GM19193 (cell line): ENCODE results near the gene RAPGEF6.

Experiments
- POLR2A ChIP-seq: IDR thresholded peaks from 4 replicates; pipeline ENCODE4 v1.6.1; 2011; ENCODE audit not compliant: insufficient read depth, insufficient read length; ENCODE audit errors: extremely low read depth

RAPGEF6 gene

DNA sequence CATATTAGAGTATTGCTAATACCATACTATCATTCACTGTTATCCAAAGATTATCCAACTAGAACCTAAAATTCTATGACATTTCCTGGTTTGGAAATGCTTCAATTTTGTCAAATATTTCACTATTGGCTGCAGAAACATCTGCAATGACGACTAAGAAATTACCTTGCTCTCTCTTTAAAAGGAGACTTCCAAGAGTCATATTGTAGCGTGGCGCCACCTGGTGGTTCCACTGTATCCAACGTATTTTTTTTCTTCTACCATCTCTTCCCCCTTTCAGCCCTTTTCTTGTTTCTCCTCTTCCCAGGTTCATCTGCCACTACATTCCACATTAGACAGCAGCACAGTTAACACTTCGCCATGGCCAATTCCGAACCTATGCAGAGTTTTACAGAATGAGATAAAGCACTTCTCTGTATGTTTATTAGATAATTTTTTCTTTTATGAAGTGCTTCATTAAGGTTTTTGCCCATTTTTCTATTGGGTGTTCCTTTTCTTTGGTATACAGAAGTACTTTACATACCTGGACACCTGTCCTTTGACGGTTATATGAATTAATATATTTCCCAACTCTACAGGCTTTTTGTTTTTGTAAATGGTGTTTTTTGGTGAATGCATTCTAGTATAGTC, 217.7 kb downstream of the RAPGEF6 start:
- TF ChIP-seq POLR2A: no peak

DNA sequence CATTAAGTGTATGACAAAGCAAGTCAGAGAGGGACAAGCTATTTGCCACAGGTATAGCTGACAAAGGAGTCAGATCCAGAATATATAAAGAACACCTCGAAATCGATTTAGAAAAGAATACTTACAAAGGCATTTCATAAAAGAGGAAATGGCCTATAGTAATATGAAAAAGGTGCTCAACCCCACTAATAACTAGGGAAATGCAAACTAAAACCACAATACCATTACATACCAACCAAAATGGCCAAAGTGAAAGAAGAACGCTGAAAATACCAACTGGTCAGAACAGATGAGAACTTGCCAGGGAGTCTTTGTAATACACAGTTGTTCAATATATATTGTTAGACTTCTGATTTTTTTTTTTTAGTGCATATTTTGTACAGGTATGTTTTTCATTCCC, 218.3 kb downstream of the RAPGEF6 start:
- TF ChIP-seq POLR2A: no peak

DNA sequence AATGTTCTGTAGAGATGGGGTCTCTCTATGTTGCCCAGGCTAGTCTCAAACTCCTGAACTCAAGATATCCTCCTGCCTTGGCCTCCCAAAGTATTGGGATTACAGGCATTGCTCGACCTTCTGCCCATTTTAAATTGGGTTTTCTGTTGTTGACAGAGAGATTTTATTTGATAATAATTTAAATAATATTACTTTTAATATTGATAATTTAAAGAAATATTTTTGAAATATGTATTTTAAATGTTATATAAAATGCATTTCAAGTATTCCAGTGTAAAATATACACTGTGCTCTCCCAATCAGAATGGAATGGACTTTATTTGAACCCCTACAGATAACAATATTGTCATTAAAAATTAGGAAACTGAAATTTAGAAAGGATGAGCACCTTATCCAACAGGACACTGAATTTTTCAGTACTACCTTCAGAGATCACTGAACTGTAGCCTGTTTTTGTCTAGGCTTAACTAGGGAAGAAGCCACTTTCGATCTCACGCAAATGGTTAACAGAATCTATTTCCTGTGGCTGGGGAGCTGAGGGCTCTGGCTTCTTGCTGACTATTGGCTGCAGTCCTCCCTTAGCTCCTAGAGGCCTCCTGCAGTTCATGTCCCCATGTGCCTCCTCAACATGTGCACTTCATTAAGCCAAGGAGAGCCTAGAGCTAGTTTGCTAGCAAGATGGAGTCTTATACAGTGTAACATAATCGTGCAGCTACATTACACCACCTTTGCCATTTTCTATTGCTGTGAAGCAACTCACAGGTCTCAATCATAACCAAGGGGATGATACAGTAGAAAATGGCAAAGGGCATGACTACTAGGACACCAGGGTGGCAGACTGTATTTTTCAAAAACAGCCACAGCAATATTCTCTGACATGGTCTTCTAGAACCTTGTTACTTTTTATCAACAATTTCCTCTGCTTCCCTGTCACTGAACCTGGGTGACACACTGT, 221.1 kb downstream of the RAPGEF6 start:
- TF ChIP-seq POLR2A: no peak

DNA sequence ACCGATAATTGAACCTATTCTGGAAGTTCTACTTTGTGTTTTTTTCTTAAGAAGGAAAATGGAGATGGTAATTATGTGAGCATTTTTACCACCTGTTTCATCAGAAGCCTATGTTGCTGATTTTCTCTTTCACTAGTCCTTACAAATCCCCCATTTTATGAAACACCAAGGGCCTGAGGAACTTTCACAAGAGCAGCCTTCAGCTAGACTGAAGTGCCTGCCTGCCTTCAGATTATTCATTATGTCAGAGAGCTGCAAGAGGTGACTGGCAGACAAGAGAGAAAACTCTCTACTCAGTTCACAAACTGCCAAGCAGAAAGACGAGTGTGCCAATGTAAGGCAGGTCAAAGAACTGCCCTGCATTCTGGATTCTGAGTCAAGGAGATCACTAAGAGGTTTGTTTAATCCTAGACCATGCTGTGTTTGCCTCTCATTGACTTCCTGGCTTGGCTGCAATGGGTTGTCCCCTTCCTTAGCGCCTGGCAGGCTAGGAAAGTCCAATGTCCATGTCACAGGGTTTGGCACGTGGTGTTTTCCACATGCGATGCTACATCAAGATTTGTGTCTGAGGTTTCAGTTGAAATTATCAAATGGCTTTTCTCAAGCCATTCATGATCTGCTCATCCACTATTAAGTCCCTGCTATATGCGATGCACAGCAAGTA, 227.9 kb downstream of the RAPGEF6 start:
- no peak for TF ChIP-seq POLR2A

DNA sequence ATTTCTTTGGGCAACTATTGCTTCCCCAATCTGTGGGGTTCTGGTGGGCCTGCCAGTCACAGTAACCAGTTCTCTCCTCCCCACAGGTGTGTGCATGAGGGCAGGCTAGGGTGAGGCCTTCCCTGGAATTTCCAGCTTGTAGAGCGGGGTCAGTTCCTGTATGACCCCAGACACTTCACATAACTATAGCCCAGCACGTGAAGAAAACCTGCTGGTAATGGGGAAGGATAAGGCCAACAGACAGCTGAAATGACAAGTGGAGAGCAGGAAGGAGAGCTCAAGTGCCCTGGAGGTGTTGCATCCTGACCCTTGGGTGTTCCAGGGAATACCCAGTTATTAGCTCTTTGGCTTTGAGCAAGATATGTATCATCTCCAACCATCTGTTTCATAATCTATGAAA, 229.0 kb downstream of the RAPGEF6 start:
- no peak for TF ChIP-seq POLR2A

DNA sequence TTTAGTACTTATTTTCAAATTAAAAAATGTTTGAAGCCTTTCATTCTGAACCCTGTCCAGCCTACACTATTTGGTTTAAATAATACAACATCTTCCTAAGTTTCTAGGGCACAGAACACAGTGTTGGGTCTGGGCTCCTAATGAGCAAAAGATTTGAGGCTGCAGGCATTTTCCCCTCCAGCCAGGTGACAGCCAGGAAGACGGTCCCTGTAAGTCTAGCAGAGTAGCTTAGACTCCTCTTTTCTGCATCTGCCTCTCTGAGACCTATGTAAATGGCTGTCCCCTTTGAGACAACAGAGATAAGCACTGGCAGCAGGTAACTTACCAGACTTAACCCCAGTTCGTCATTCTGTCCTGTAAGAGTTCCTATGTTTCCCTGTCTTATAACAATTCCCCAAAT, 229.4 kb downstream of the RAPGEF6 start:
- no peak for TF ChIP-seq POLR2A

DNA sequence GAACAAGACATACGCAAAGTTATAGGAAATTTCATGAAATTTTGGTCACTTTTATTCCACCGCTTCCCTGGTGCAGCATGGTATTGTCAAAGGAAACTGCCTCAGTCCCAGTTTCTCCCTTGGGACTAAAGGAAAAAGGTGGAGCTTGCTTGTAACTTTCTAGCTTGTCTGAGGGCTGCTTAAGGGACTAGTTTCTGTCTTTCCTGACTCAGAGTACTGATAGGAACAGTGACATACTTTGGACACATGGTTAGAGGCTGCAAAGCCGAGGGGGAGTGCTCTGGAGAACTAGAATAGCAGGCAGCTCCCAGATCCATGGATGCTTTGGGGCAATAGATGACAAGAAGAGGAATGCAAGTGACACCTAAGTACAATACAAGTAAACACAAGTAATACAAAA, 234.4 kb downstream of the RAPGEF6 start:
- no peak for TF ChIP-seq POLR2A

DNA sequence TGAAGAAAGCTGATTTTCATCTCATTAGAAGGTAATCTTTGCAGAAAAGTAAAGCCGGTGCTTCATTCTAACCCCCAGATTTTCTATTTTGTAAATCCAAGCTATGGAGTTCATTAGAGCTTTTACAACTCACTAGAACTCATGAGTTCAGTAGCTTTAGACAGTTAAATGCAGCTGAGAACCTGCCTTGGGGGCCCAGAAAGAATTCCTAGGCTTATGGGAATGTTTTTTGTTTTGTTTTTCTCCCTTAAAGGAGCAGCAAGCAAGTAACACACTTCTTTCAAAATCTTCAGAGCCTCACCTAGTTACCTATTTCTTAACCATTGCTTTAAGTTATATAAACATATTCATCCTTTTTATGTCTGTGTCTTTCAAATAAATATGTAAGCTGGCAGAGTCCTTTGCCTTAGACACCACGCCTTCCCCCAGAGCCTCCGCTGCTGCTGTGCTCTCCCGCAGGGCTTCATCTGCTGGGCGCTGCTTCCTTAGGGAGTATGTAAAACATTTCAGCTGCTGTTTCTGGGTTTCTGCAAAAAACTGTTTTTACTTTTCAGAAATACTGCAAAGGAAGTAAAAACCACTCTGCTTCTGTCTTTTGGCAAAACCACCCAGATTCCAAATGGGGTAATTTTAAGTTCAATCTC, 238.3 kb downstream of the RAPGEF6 start:
- TF ChIP-seq POLR2A: no peak

DNA sequence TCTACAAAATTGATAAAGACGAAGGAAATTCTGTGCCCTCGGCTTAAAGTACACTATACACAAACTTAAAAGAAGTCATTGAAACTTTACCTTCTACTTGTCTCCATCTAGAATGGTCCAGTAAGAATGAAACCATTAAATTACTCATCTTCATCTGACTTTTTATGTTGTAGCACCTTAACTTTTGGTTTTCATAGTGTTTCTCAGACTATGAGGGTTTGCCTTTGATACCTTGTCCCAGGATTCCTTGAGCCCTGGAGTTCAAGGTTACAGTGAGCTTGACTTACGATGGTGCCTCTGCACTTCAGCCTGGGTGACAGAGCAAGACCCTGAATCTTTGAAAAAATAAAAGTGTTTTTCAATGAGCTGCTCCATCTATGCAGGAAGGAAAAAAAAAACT, 239.0 kb downstream of the RAPGEF6 start:
- TF ChIP-seq POLR2A: no peak

DNA sequence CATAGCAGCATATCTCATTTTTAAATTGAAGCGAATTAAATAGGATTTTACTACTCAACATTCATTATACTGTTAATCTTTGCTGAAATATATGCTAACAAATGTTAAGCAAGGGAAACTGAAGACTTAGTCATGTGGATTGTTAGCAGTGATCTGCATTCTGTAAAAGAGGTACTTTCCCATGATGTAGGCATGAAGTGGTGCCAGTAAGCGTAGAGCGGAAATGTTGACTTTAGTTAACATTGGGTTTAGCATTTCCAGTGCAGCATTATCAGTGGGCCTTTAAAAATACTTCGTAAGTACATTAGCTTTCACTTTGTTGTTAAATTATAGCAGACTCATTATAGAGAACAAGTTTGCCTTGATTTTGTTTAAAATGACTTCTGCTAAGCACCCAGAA, 240.9 kb downstream of the RAPGEF6 start:
- no peak for TF ChIP-seq POLR2A

DNA sequence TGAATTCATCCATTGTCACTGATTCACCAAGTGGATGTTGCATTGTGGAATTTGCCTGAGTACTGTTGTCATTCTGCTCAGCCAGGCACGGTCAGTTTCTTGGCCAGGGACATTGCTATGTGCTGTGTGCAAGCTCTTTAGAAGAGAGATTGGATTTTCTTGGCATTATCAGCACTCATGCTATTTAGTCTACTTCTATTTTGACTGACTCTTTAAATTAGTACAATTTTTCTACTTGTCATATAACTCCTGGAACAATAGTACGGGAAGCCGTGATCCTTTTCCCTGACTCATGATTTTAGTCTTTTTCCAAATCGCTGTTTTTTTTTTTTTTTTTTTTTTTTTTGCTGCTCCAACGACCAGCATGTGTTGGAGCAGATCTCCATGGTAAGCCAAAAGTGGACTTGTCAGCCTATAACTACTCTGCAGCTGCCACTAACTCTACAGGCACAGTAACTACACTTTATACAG, 241.5 kb downstream of the RAPGEF6 start:
- no peak for TF ChIP-seq POLR2A

DNA sequence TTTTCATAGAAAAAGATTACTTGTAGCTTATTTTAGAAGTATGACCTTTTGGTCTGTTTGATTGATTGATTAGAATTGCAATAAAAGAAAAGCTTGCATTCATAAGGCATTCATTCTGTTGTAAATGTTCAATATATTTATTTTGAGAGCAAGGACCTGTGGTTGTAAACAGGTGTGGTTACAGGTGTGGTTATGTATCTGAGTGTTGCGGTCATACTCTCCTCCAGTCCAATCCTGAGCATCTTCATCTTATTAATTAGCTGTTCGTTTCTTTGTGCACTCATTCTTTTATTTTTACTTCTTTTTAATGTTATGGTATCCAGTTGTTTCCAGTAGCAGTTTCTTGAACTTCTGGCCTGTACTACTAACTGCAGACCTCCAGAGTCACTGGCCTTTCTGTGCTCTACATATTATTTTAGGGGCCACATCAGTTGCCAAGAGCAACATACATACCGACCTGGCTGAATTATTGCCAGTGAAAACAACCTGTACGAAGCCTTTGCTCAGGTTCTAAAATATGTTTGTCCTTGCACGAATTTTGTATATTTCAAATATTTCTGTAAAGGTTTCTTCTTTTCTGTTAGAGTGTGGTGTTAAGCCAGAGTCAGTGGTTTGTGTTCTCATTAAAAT, 242.4 kb downstream of the RAPGEF6 start:
- no peak for TF ChIP-seq POLR2A

DNA sequence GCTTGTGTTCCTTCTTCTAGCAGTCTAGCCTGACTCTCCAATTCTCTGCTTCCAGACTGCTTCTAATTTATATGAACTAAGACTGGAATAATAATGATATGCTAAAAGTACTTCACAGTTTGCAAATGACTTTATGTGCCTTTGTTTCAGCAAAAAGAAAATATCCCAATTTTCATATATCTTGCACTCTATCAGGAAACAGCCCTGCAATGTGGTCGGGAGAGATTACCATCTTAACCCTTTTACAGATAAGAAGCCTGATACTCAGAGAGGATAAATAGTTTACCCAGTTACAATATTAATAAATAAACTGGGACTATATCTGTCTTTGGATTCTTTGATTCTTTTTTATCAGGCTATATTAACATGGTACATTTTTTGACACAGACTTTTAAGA, 245.2 kb downstream of the RAPGEF6 start:
- no peak for TF ChIP-seq POLR2A

DNA sequence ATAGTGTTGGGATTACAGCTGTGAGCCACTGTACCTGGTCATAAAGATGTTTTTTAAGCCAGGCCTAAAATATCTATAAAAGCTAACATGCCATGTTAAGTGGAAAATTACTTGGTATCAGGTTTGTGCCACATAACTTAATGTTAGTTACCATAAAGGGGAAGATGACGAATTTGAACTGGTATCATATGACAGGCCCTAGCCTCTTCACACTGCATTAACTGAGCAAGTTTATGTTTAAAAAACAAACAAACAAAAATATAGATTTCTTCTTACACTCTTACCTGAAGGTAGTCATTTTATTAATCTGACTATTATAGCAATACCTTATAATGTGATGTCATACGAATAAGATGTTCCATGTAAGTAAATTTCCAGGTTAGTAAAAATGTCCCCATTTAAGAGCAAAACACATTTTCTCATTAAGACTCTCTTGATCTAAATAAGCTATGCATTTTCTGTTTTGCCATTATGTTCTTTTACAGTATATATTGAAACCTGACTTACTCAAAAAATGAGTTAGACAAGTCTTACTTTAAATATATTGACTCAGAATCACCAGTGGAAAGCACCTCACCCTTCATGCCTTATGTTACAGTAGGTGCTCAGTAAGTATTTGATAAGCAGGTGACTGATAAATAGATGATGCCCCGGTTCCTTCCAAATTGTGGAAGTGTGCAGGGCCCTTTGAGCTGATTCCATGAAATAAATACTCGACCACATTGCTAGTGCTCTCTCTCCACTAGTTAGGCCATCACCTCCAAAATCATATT, 245.7 kb downstream of the RAPGEF6 start:
- TF ChIP-seq POLR2A: no peak

DNA sequence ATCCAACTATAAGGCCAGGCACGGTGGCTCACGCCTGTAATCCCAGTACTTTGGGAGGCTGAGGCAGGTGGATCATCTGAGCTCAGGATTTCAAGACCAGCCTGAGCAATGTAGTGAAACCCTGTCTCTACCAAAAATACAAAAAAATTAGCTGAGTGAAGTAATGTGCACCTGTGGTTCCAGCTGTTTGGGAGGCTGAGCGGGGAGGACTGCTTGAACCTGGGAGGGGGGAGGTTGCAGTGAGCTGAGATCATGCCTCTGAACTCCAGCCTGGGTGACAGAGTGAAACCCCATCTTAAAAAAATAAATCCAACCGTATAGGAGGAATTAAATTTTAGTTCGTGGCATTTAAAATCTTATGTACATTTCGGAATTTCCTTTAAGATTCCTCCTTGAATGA, 247.8 kb downstream of the RAPGEF6 start:
- TF ChIP-seq POLR2A: no peak

DNA sequence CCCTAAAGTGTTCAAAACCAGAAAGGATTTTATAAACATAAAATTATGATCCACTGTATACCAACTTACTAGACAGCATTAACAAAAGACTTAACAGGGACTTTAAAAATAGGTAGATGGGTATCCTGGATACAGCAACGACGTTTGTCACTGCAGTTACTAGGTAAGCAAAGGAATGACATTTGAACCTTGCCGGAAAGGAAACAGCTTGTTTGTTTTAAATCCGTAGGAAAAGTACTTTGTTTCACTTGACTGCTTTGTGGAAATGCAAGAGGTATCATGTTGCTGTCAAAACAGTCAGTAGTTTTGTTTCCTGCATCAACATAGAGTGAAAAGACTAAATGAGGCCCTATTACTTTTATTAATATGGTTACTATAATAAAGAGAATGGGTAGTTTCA, 248.2 kb downstream of the RAPGEF6 start:
- no peak for TF ChIP-seq POLR2A
